Type B pancreatic cell (in vitro differentiated cells): ENCODE measurements around the gene SLC14A1. TPM values are rescaled to one million over a fixed set of nuclear protein-coding genes. Genes with fewer than 3 reads are reported as not detected.
A peak's percentile ranks its signal among the peaks of the same experiment; 100 is the strongest.

Experiments used
- DNase-seq: peaks from one replicate; pipeline ENCODE4 v3.0.0; 2021; ENCODE audit warnings: mixed read lengths; ENCODE audit not compliant: unreplicated experiment; ENCODE audit errors: extremely low spot score
- H3K27ac Mint-ChIP-seq: 2 replicates; pipeline ENCODE4 v1.8.0; 2021; ENCODE audit warnings: mild to moderate bottlenecking, mixed read lengths
- H3K27me3 Mint-ChIP-seq: 2 replicates; pipeline ENCODE4 v1.8.0; 2021; ENCODE audit warnings: mixed read lengths
- H3K36me3 Mint-ChIP-seq: 2 replicates; pipeline ENCODE4 v1.8.0; 2021; ENCODE audit warnings: mixed read lengths
- H3K4me1 Mint-ChIP-seq: one replicate; pipeline ENCODE4 v1.8.0; 2021; ENCODE audit warnings: mixed read lengths; ENCODE audit not compliant: unreplicated experiment
- H3K4me3 Mint-ChIP-seq: 2 replicates; pipeline ENCODE4 v1.8.0; 2021; ENCODE audit warnings: mild to moderate bottlenecking, mixed read lengths
- H3K9me3 Mint-ChIP-seq: 2 replicates; pipeline ENCODE4 v1.8.0; 2021; ENCODE audit warnings: mixed read lengths
- CTCF ChIP-seq: fragments of 200-600 bp; sonication (generic); conservative IDR thresholded peaks from 2 replicates; pipeline ENCODE4 v1.5.0; 2021; ENCODE audit warnings: antibody characterized with exemption, mild to moderate bottlenecking
- total RNA-seq: library from RNA; stranded (reverse); gene quantifications from 2 replicates; pipeline ENCODE4 v1.2.1, GENCODE V29; 2021; ENCODE audit warnings: low replicate concordance

Gene SLC14A1
- total RNA-seq, 1 donor from 2014 or later, result 2.4 TPM

- Mint-ChIP-seq H3K36me3 (no peaks in the 10 kb centered on the region), H3K27ac (peak overlapping the region; percentile 12), H3K4me1 (peaks cover 19% of the 10 kb centered on the region), H3K9me3 (no peaks in the 10 kb centered on the region), H3K4me3 (no peak overlapping the region), H3K27me3 (peaks cover 2% of the 10 kb centered on the region)
- no peak for DNase-seq
- no peak for TF ChIP-seq CTCF
These were observed 22.0 kb downstream of the SLC14A1 start for GRCh38 chr18:45745817-45746461.

GRCh38 chr18:45748501-45748900 is 24.5 kb downstream of the SLC14A1 start:
- Mint-ChIP-seq H3K9me3 (no peaks in the 10 kb centered on the region), H3K27ac (no peak overlapping the region), H3K27me3 (no peaks in the 10 kb centered on the region), H3K36me3 (no peaks in the 10 kb centered on the region), H3K4me1 (peaks cover 17% of the 10 kb centered on the region), H3K4me3 (no peak overlapping the region)
- TF ChIP-seq CTCF, result no peak
- no peak for DNase-seq

GRCh38 chr18:45749918-45750689 is 26.1 kb downstream of the SLC14A1 start:
- no peaks in the 10 kb centered on the region for H3K36me3 Mint-ChIP-seq
- H3K4me1 Mint-ChIP-seq, result peaks cover 17% of the 10 kb centered on the region
- H3K27ac Mint-ChIP-seq, result no peak overlapping the region
- H3K4me3 Mint-ChIP-seq, result no peak overlapping the region
- TF ChIP-seq CTCF, result no peak
- H3K9me3 Mint-ChIP-seq, result peaks cover 4% of the 10 kb centered on the region
- no peak for DNase-seq
- no peaks in the 10 kb centered on the region for H3K27me3 Mint-ChIP-seq

- H3K4me1 Mint-ChIP-seq, result peaks cover 5% of the 10 kb centered on the region
These were observed 27.8 kb downstream of the SLC14A1 start for GRCh38 chr18:45751766-45752165.

GRCh38 chr18:45752681-45753080 is 28.7 kb downstream of the SLC14A1 start:
- Mint-ChIP-seq H3K4me1 (peaks cover 5% of the 10 kb centered on the region), H3K4me3 (no peak overlapping the region), H3K27me3 (no peaks in the 10 kb centered on the region), H3K36me3 (no peaks in the 10 kb centered on the region), H3K9me3 (peaks cover 4% of the 10 kb centered on the region), H3K27ac (no peak overlapping the region)
- DNase-seq, result no peak
- no peak for TF ChIP-seq CTCF

More at GRCh38 chr18:45751766-45752165, 27.8 kb downstream of the SLC14A1 start:
- no peak overlapping the region for H3K4me3 Mint-ChIP-seq
- no peaks in the 10 kb centered on the region for H3K27me3 Mint-ChIP-seq
- peaks cover 4% of the 10 kb centered on the region for H3K9me3 Mint-ChIP-seq
- no peak overlapping the region for H3K27ac Mint-ChIP-seq
- no peak for TF ChIP-seq CTCF
- DNase-seq, result no peak
- H3K36me3 Mint-ChIP-seq, result no peaks in the 10 kb centered on the region
